GM18502 (cell line): ENCODE results near the gene DLG2.
A peak's percentile ranks its signal among the peaks of the same experiment; 100 is the strongest.

Experiments
- ATAC-seq: cut with Tn5 transposase; IDR thresholded peaks from one replicate; pipeline ENCODE4 v1.9.1; 2021; ENCODE audit warnings: mild to moderate bottlenecking; ENCODE audit not compliant: unreplicated experiment, poor library complexity

The DLG2 gene

GRCh38 chr11:84024266-84024665 lies 1602.9 kb downstream of the DLG2 start:
- ATAC-seq: no peak

DNA sequence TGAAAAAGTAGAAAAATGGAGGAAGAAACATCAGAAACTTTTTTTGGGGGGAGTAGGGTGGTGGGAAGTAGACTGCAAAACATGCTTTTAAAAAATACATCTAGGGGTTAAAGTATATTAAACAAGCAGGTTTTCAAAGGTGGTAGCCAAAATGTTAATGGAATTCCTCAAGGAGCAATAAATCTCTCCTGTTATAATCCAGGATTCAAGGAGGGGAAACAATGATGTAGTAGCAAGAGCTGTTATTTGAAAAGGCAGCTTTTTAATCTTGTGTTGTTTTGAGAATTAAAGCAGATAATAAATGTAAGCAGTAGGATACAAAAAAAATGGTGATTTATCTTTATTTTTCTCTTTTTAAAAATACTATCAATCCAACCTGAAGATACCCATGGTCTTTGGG lies 1604.4 kb downstream of the DLG2 start:
- no peak for ATAC-seq

- no peak for ATAC-seq
Measured at GRCh38 chr11:84022201-84022600, 1604.9 kb downstream of the DLG2 start.

DNA sequence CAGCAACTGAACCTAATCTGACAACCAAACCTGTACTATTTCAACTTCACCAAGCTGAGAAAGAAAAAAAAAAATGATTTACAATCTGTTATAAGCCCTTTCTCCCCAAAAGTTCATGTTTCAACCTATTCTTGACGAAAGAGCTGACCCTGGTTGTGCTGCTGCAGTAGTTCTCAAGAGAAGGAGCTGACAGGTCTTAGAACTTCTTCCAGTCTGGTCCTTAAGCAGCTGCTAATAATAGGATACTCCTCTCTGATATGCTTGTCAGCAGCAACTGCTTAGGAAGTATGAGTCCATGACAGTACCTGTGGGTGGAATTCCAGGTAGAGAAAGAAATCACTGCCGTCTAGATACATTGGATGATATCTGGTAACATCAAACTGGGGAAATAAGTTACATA lies 1605.9 kb downstream of the DLG2 start:
- no peak for ATAC-seq

GRCh38 chr11:84019571-84020194 lies 1607.5 kb downstream of the DLG2 start:
- no peak for ATAC-seq

- ATAC-seq: no peak
Measured at GRCh38 chr11:84014539-84014938, 1612.6 kb downstream of the DLG2 start.

- no peak for ATAC-seq
Measured at GRCh38 chr11:84012171-84012826, 1614.8 kb downstream of the DLG2 start.

GRCh38 chr11:84003181-84003580 lies 1624.0 kb downstream of the DLG2 start:
- no peak for ATAC-seq

- ATAC-seq: no peak
Measured at GRCh38 chr11:83998921-83999320, 1628.2 kb downstream of the DLG2 start.

GRCh38 chr11:83990160-83990733 lies 1636.9 kb downstream of the DLG2 start:
- no peak for ATAC-seq

DNA sequence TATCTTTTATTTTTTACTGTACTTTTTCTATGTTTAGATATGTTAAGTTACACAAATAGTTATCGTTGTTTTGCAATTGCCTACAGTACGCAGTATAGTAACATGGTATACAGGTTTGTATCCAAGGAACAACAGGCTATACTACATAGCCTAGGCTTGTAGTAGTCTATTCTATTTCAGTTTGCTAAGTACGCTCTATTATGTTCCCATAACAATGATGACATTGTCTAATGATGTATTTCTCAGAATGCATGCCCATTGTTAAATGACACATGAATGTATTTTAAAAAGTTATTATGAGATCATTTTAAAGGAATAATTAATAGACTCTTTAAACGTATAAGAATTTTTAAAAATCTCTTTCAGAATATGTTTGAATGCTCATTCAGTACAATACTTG lies 1644.3 kb downstream of the DLG2 start:
- ATAC-seq: no peak

- no peak for ATAC-seq
Measured at GRCh38 chr11:83979593-83979992, 1647.6 kb downstream of the DLG2 start.

DNA sequence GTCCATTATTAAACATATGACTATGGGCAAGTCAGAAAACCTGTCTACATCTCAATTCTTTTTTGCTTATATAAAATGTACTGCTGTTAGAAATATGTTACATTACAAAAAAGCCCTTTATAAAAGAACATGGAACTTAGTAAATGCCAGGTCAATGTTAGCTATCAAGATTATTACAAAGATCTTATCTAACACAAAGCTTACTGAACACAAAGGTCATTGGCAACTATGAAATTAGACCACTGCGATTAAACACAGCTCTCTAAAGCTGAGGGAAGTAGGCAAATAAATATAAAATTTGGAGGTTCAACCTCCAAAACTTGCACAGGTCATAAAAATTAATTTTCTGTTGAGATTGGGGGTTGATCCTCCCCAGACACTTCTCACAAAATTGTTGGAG lies 1648.2 kb downstream of the DLG2 start:
- ATAC-seq: no peak

- peak; percentile 39 for ATAC-seq
Measured at GRCh38 chr11:83976086-83976485, 1651.1 kb downstream of the DLG2 start.

- ATAC-seq: no peak
Measured at GRCh38 chr11:83972536-83972935, 1654.6 kb downstream of the DLG2 start.

- ATAC-seq: peak; percentile 42
Measured at GRCh38 chr11:83971063-83971462, 1656.1 kb downstream of the DLG2 start.

- ATAC-seq: peak; percentile 90
Measured at GRCh38 chr11:83970061-83970671, 1657.0 kb downstream of the DLG2 start.

GRCh38 chr11:83957038-83957900 lies 1669.9 kb downstream of the DLG2 start:
- ATAC-seq: no peak

- no peak for ATAC-seq
Measured at GRCh38 chr11:83956119-83956697, 1670.9 kb downstream of the DLG2 start.

GRCh38 chr11:83954780-83955179 lies 1672.4 kb downstream of the DLG2 start:
- ATAC-seq: no peak
